ENCODE data around the gene CCDC57.

The CCDC57 gene

DNA sequence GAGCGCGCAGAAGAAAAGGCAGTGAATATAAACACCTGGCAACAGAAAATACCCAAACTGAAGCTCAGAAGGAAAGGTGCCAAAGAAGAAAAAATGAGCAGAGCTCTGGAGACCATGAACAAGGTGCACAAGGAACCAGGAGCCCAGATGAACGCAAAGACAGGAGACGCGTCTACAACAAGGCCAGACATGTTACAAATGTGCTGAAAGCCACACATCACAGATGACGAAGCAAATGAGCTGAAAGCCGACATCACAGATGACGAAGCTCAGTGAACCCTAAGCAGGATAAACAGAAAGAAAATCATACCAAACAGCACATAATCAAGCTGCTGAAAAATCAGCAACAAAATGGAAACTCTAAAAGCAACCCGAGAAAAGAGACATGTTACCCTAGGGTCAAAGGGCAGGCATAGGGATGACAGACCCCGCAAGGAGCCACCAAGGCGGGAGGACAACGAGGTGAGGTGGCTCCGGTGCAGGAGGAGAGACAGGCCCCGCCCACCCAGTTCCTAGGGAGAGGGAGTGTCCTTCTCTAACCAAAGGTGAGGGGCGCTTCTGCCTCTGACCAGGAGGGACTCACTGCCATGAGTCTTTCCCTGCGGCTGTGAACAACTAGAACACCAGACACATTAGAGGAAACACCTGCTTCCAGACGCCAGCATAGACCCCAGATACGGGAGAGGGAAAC, 39.1 kb downstream of the CCDC57 start:
- TF ChIP-seq, protein P1, sequence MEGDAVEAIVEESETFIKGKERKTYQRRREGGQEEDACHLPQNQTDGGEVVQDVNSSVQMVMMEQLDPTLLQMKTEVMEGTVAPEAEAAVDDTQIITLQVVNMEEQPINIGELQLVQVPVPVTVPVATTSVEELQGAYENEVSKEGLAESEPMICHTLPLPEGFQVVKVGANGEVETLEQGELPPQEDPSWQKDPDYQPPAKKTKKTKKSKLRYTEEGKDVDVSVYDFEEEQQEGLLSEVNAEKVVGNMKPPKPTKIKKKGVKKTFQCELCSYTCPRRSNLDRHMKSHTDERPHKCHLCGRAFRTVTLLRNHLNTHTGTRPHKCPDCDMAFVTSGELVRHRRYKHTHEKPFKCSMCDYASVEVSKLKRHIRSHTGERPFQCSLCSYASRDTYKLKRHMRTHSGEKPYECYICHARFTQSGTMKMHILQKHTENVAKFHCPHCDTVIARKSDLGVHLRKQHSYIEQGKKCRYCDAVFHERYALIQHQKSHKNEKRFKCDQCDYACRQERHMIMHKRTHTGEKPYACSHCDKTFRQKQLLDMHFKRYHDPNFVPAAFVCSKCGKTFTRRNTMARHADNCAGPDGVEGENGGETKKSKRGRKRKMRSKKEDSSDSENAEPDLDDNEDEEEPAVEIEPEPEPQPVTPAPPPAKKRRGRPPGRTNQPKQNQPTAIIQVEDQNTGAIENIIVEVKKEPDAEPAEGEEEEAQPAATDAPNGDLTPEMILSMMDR (conservative IDR thresholded peaks at IDR 0.05; ENCODE audit: low read length), result no peak
- no peak for DNase-seq (ENCODE audit: low read depth)
- no peak overlapping the region for H3K4me3 ChIP-seq (ENCODE audit: low read length)

DNA sequence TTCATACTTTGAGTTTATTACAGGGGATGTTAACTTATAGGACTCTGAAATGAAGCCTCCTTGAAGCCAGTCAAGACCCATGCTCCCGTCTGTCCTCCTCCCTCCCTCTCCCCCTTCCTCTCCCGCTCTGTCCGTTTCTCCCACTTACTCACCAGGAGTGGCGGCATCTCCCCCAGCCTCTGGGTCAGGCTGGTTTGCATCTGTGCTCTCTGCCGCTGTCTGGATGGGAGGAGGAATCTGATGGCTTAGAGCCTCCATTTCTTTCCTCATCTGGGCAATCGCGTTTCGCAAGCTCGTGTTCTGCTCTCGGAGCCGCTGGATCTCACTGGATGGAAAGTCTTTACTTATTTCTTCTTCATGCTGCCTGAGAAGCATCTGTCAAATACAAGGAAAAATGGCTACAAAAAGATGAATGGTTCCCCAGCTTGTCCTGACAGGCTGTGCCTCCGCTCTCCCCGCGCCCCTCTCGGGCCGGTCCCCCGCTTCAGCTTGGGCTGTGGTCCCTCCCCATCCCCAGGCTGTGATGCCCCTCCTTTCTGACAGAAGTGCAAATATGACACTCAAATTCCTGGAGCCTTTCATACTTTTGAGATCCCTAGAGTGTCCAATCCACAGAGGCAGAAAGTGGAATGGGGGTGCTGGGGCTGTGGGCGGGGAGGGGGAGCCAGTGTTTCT, 40.0 kb downstream of the CCDC57 start:
- no peak for DNase-seq (ENCODE audit: low read depth)
- no peak overlapping the region for H3K4me3 ChIP-seq (ENCODE audit: low read length)
- TF ChIP-seq, protein P1 (conservative IDR thresholded peaks at IDR 0.05; ENCODE audit: low read length), result no peak

DNA sequence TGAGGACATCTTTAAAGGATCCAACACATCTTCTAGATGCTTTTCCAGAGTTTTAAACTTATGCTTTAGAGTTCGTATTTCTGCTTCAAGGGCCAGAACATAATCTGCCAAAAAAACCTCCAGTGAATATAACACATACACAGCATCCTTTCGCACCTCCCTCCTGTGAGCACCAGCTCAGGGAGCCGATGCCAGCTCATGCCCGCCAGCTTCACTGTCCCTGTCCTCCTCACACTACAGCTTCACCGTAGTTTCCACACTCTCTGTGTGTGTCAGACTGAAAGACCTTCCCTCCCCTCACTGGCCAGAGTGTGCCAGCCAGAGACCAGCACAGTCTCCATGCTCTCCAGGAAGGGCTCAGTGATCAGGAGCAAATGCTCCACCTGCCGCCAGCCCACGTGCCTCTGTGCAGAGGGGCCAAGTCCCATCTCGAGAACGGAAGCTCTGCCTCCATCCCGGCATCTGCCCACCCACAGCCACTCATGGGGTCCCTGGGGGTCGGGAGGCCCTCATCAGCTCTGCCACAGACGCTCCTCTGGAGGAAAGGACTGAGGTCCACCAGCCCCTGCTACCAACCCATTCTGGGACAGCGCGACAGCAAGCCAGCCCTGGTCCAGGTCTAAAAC, 40.8 kb downstream of the CCDC57 start:
- H3K4me3 ChIP-seq (ENCODE audit: low read length), result no peak overlapping the region
- TF ChIP-seq, protein P1 (conservative IDR thresholded peaks at IDR 0.05; ENCODE audit: low read length), result no peak
- DNase-seq (ENCODE audit: low read depth), result no peak

DNA sequence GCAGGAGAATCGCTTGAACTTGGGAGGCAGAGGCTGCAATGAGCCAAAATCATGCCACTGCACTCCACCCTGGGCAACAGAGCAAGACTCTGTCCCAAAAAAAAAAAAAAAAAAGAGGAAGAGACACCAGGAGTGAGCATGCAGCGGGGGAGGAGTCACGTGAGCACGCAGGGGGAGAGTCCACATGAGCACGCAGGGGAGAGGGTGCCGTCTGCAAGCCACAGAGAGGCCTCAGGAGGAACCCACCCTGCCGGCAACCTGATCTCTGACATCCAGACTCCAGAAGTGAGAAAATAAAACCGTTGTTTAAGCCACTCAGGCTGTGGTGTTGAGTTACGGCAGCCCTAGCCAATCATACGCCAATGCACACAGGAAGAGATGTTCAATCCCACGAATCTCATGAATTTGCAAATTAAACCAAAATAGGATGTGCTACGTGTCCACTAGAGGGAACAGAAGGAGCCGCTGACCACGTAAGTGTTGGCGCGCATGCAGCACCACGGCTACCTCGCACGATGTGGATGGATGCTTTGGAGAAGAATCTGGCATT, 42.2 kb downstream of the CCDC57 start:
- no peak overlapping the region for H3K4me3 ChIP-seq (ENCODE audit: low read length)
- no peak for DNase-seq (ENCODE audit: low read depth)
- TF ChIP-seq, protein P1 (conservative IDR thresholded peaks at IDR 0.05; ENCODE audit: low read length), result no peak

DNA sequence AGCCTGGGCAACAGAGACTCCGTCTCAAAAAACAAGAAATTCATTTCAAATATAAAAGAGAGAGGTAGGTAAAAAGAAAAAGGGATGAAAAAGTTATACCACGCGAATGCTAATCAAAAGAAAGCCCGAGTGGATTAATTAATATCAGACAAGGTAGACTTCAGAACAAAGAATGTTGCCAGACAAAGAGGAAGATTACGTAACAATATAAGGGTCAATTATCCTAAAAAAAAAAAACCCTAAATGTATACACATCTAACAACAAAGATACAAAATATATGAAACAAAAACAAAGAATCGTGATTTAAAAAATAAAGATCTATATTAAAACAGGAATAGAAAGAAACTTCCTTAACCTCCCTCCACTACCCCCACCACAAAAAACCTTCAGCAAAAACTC, 44.1 kb downstream of the CCDC57 start:
- H3K4me3 ChIP-seq (ENCODE audit: low read length), result no peak overlapping the region
- no peak for DNase-seq (ENCODE audit: low read depth)
- TF ChIP-seq, protein P1 (conservative IDR thresholded peaks at IDR 0.05; ENCODE audit: low read length), result no peak

DNA sequence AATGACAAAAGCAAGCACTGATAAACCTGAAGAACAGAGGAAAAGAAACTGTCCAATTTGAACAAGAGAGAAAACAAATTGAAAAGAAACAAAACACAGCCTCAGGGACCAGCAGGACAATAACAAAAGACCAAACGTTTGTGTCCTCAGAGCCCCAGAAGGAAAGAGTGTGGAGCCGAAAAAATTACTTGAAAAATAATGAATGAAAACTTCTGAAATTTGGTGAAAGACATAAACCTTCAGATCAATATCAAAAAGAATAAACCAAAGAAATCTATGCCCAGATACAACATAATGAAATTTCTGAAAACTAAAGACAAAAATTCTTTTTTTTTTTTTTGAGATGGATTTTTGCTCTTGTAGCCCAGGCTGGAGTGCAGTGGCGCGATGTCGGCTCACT, 45.6 kb downstream of the CCDC57 start:
- TF ChIP-seq, protein P1 (conservative IDR thresholded peaks at IDR 0.05; ENCODE audit: low read length), result no peak
- DNase-seq (ENCODE audit: low read depth), result no peak
- no peak overlapping the region for H3K4me3 ChIP-seq (ENCODE audit: low read length)
